Myocyte (in vitro differentiated cells): Measurements from ENCODE around the gene MLN. TPM values are rescaled to one million over a fixed set of nuclear protein-coding genes. Genes with fewer than 3 reads are reported as not detected.

Experiments
- DNase-seq: peaks from one replicate; pipeline ENCODE4 v3.0.0-alpha.2; 2012; ENCODE audit warnings: low read depth
- total RNA-seq: library from RNA; depleted of rRNA; stranded (reverse); fragments of >200 nt; gene quantifications from 2 replicates; pipeline ENCODE4 v1.2.3, GENCODE V29; 2014

MLN gene
- total RNA-seq, 1 donor from 2014 or later = not detected

GRCh38 chr6:33790379-33790778 is 13.4 kb downstream of the MLN start:
- peak; percentile 85 for DNase-seq

GRCh38 chr6:33789550-33789895 is 14.3 kb downstream of the MLN start:
- DNase-seq = no peak

GRCh38 chr6:33788694-33789549 is 14.9 kb downstream of the MLN start, which contains the start of gene LEMD2:
Gene LEMD2, minus strand, starts transcription at chr6:33789130. Its CDS starts 14 bp downstream, at chr6:33789116.
- DNase-seq = peak; percentile 95

GRCh38 chr6:33787954-33788693 is 15.7 kb downstream of the MLN start:
- DNase-seq = peak; percentile 84

DNA sequence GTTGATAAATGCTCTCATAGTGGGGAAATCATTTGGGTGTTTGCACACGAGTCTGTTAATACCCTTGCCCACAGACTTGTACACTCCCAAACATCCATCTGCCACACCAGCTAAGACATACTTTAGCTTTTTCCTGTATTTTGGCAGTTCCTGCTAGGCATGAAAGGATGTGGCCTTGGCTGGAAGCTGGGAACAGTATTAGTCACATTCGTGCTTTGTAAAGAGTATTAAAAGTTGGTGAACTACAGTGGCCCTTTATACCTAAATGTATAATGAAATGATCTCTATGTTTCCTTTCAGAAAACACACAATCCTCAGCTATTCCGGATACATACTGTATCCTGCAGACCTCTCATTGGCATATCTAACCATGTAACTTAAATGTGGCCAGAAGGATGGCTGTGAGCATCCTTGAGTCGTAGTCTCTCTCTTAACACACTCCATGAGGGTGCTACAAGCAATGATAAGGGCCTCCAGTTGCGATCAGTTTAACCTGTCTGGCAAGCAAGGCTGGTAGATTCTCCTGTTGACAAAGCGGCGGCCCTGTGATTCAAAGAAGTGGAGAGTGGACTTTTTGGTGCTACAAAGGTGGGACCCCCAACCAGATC is 16.4 kb downstream of the MLN start:
- no peak for DNase-seq

GRCh38 chr6:33786736-33787135 is 17.1 kb downstream of the MLN start:
- DNase-seq = no peak

DNA sequence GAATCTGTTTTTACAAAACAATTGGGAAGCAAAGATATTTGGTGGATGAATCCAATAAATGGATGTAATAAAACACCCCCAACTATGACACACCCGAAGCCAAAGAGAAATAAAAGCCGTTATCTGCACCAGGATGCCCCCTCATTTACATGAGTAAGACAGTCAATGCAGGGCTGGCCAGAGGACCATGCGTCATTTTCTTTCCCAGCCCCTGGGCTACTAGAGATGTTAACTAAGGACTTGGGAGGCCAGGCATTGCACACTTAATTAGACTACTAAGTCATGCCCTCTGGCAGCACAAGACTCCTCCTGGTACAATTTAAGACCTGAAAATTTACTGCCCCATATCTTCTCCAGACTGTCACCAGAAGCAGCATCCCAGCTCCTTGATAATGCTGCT is 18.0 kb downstream of the MLN start:
- DNase-seq = no peak

DNA sequence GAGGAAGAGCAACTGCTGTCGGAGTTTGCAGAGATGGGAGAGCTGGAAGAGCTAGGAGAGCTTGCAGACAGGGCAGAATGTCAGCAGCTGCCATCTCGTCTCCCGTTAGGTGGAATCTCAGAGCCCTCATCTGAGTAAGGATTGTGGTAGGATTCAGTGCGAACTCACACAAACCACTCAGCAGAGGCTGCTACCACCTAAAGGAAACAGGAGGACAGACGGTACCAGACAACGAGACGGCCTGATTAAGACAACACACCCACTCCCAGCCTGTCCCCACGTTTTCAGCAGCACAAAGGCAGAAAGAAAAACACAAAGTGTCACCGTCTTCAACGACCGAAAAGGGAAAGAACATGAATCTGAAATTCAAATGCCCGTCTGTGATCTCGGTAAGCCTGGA is 19.0 kb downstream of the MLN start:
- no peak for DNase-seq

- no peak for DNase-seq
These were observed 19.9 kb downstream of the MLN start for GRCh38 chr6:33783781-33784520.

- DNase-seq = no peak
These were observed 21.2 kb downstream of the MLN start for GRCh38 chr6:33782561-33782960.

- DNase-seq = peak; percentile 43
These were observed 22.4 kb downstream of the MLN start for GRCh38 chr6:33781131-33781975.

DNA sequence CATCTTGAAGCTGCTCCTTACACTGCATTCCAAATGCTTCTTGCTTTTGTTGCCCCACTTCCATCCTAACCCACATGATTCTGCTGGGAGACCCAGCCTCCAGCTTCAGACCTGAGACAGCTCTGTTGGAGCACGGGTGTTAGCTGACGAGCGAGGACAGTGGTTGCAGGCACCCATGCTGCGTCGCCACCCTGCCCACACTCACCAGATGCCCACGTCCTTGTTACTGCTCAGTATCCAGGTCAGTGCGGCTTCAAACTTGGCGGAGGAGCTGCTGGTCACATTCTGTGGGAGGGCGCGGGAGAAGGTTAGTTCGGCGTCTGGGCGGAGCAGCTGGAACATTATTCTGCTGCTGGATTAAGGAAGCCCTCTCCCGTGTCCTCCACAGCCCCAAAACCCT is 23.9 kb downstream of the MLN start:
- DNase-seq = no peak

DNA sequence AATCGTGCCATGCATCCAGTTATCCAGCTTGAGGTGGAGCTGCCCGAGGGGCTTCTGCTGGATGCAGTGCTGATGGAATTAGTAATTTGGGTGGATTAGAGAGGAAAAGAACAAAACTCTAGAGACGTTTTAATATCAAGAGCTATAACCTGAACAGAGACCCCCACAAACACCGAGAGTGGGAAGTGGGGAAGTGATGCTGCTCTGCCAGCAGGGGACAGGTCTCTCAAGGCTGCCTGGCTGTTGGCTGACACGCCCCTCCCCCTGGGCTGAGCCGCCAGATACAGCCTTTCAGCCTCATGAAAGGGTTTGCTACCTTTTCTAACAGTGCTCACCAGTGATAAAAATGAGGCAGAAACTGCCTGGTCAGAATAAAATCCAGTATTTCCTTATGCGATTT is 24.5 kb downstream of the MLN start:
- no peak for DNase-seq

DNA sequence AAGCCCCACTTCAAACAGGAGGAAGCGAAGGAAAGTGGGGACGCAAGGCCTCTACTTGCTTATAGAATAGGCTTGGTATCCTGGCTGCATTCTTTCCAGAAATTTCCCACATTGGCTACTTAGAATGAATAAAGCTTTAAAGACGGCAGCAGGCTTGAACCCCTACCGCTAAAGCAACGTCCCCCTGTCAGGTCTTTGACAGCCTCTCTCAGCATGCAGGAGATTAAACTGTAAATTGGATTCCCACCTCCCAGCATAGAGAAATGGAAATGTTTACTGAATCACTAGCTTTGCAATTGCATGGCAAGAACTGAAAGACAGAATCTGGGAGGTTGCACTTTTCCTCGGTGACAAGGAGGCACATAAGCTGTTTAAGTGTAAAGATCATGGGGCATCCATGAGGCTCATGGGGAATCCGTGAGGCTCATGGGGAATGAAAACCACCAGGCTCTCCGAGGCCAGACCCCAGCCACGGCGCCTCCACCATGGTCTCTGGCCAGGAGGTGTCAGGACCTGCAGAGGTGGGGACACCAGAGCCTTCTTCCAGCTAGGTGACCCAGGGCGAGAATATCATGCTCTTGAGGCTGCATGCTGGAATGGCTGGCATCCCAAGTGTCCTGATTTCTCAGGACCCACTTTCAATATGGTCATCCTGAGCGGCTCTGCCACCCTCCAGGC is 25.2 kb downstream of the MLN start:
- DNase-seq = no peak

- DNase-seq = no peak
These were observed 26.1 kb downstream of the MLN start for GRCh38 chr6:33777398-33778388.

DNA sequence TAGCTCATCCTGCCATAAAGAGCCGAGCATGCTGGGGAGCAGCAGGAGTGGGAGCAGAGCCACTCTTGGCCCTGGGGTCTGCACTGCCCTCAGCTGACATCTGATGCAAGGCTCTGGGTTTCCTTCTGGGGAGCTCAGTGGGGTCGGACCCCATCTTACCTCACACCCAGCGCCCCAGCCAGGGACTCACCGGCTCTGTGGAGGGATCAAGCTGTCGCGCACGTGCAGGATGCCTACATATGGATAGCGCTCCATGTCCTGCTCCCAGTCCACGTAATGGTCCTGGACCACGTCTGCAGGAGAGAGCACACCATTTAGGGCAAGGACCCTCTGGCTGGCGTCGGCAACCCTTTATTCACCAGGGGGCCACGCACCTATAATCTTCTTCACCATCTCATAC is 27.0 kb downstream of the MLN start:
- no peak for DNase-seq

DNA sequence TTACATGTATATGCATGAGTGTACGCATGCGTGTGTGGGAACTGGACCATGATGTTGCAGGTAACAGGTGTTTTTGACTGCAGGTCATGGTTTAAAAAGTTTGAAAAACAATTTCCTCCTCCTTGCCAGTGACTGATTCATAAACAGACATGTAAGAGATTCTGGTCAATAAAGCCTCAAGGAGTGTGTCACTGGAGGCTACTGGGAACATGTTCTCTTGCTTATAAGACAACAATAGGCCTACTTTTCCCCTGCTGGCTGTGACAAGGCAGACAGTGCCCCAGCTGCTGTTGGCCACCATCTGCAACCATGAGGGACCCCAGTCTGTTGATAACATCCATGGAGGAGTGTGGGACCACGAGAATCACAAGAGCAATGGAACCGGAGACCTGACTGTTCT is 27.6 kb downstream of the MLN start:
- DNase-seq = no peak

GRCh38 chr6:33774774-33775173 is 29.0 kb downstream of the MLN start:
- no peak for DNase-seq
